ENCODE data around the gene SPAG16.

DNA sequence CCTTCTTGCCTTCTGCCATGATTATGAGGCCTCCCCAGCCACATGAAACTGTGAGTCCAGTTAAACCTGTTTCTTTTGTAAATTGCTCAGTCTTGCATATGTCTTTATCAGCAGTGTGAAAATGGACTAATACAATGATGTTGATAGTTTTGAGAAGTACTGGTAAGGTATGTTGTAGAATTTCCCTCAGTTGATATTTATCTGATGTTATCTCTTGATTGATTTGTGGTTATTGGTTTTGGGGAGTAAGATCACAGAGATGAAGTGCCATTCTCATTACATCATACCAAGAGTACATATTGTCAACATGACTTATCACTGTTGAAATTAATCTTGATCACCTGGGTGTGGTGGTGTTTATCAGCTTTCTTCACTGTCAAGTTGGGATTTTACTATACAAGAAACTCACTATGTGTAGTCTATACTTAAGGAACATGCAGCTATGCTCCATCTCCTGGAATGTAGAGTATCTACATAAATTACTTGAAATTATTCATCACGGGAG lies 5.1 kb upstream of the SPAG16 start:
- TF ChIP-seq EZH2 (IDR thresholded peaks at IDR 0.05) (no peak), SRF (IDR thresholded peaks at IDR 0.05; ENCODE audit: low read depth) (no peak), POLR2A (IDR thresholded peaks at IDR 0.05; ENCODE audit: borderline replicate concordance, extremely low read depth, insufficient read depth, insufficient read length) (no peak), EZH2phosphoT487 (IDR thresholded peaks at IDR 0.05; ENCODE audit: borderline replicate concordance) (no peak), EGR1 (IDR thresholded peaks at IDR 0.05; ENCODE audit: low read depth) (no peak), FOSL1 (IDR thresholded peaks at IDR 0.05; ENCODE audit: low read depth) (no peak), REST (IDR thresholded peaks at IDR 0.05; ENCODE audit: low read depth) (no peak), RAD21 (IDR thresholded peaks at IDR 0.05; ENCODE audit: low read depth) (no peak), ZBTB33 (IDR thresholded peaks at IDR 0.05; ENCODE audit: extremely low read depth, insufficient replicate concordance, low read length) (no peak), CEBPB (IDR thresholded peaks at IDR 0.05; ENCODE audit: low read depth) (no peak), ELF1 (IDR thresholded peaks at IDR 0.05; ENCODE audit: borderline replicate concordance, low read depth) (no peak)
- TF ChIP-seq, protein P1, sequence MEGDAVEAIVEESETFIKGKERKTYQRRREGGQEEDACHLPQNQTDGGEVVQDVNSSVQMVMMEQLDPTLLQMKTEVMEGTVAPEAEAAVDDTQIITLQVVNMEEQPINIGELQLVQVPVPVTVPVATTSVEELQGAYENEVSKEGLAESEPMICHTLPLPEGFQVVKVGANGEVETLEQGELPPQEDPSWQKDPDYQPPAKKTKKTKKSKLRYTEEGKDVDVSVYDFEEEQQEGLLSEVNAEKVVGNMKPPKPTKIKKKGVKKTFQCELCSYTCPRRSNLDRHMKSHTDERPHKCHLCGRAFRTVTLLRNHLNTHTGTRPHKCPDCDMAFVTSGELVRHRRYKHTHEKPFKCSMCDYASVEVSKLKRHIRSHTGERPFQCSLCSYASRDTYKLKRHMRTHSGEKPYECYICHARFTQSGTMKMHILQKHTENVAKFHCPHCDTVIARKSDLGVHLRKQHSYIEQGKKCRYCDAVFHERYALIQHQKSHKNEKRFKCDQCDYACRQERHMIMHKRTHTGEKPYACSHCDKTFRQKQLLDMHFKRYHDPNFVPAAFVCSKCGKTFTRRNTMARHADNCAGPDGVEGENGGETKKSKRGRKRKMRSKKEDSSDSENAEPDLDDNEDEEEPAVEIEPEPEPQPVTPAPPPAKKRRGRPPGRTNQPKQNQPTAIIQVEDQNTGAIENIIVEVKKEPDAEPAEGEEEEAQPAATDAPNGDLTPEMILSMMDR (IDR thresholded peaks at IDR 0.05 in 2 of 3, conservative IDR thresholded peaks at IDR 0.05 in 1 of 3; ENCODE audit: borderline replicate concordance in 1 of 3, insufficient read depth in 1 of 3, low read depth in 2 of 3, low read length in 2 of 3), result no peak
